Suprapubic skin (tissue), 4 donors: ENCODE measurements around the gene PDHB. TPM values are rescaled to one million over a fixed set of nuclear protein-coding genes. Genes with fewer than 3 reads are reported as not detected.
A peak's percentile ranks its signal among the peaks of the same experiment; 100 is the strongest.

ENCODE experiments used
- DNase-seq, 2 donors: peaks; one replicate each; pipeline ENCODE4 v3.0.0-alpha.2; 2019; ENCODE audit warnings: low spot score in 2 of 2
- H3K27ac ChIP-seq: fragments of 200-600 bp; sonication (generic); one replicate; pipeline ENCODE4 v1.5.1; 2019
- H3K27me3 ChIP-seq: fragments of 200-600 bp; sonication (generic); one replicate; pipeline ENCODE4 v1.5.1; 2019
- H3K36me3 ChIP-seq: fragments of 200-600 bp; sonication (generic); one replicate; pipeline ENCODE4 v1.5.1; 2019
- H3K4me1 ChIP-seq: fragments of 200-600 bp; sonication (generic); one replicate; pipeline ENCODE4 v1.5.1; 2019
- H3K4me3 ChIP-seq: fragments of 200-600 bp; sonication (generic); one replicate; pipeline ENCODE4 v1.5.1; 2019; ENCODE audit warnings: mild to moderate bottlenecking
- H3K9me3 ChIP-seq: fragments of 200-600 bp; sonication (generic); one replicate; pipeline ENCODE4 v1.5.1; 2019
- EP300 ChIP-seq: sonication (generic); formaldehyde crosslinking; IDR thresholded peaks from one replicate; pipeline ENCODE4 v1.6.1; 2017; ENCODE audit warnings: antibody characterized with exemption
- POLR2A ChIP-seq, 2 donors: fragments of 450-650 bp; IDR thresholded peaks; one replicate each; pipeline ENCODE4 v1.6.1; 2017; ENCODE audit warnings: antibody characterized with exemption in 2 of 2, mild to moderate bottlenecking in 2 of 2, moderate library complexity in 2 of 2
- POLR2AphosphoS5 ChIP-seq, 3 donors: sonication (generic); formaldehyde crosslinking; IDR thresholded peaks; one replicate each; pipeline ENCODE4 v1.6.1; 2017; ENCODE audit warnings: antibody characterized with exemption in 3 of 3
- WGBS: methylation state at CpG from one replicate; pipeline ENCODE4 v1.1.5; 2018; 5-methylcytosine and 5-hydroxymethylcytosine counted together
- total RNA-seq, 4 donors: library from RNA; depleted of rRNA; stranded (reverse); fragments of >200 nt; gene quantifications; one replicate each; pipeline ENCODE4 v1.1.0, GENCODE V29; 2016
- TF ChIP-seq, protein P1 (sequence below), 2 donors: fragments of 200-600 bp in 1 of 2; fragments of 450-650 bp in 1 of 2; sonication (generic) in 1 of 2; IDR thresholded peaks; one replicate each; pipeline ENCODE4 v1.5.1; 2016 to 2019; ENCODE audit warnings: antibody characterized with exemption in 2 of 2, mild to moderate bottlenecking in 1 of 2, moderate library complexity in 1 of 2

PDHB gene
- total RNA-seq, 4 donors from 2014 or later: 49.9 to 89.8 (median 78.0) TPM

DNA sequence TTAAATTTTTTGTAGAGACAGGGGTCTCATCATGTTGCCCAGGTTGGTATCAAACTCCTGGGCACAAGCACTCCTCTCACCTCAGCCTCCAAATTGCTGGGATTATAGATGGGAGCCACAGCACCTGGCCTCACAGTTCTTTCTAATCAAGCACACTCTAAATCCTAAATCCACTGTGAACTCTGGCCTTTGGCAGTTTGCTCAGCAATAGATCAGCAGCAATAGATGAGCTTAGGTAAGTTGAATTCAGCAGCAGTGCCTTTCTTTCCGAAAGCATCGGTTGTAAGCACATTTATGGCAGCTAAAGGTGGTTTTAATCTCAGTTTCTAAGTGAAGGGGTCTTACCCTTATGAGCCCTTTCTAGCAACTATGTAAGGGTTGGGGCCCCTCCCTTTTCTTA lies 16.6 kb downstream of the PDHB start:
- Histone ChIP-seq H3K4me3 (no peak overlapping the region), H3K27me3 (no peaks in the 10 kb centered on the region), H3K4me1 (peaks cover 18% of the 10 kb centered on the region), H3K36me3 (peaks cover 29% of the 10 kb centered on the region), H3K9me3 (no peaks in the 10 kb centered on the region), H3K27ac (no peak overlapping the region)
- TF ChIP-seq POLR2AphosphoS5 (IDR thresholded peaks at IDR 0.05) (no peak), POLR2A (IDR thresholded peaks at IDR 0.05) (no peak), EP300 (no peak)
- TF ChIP-seq, protein P1, sequence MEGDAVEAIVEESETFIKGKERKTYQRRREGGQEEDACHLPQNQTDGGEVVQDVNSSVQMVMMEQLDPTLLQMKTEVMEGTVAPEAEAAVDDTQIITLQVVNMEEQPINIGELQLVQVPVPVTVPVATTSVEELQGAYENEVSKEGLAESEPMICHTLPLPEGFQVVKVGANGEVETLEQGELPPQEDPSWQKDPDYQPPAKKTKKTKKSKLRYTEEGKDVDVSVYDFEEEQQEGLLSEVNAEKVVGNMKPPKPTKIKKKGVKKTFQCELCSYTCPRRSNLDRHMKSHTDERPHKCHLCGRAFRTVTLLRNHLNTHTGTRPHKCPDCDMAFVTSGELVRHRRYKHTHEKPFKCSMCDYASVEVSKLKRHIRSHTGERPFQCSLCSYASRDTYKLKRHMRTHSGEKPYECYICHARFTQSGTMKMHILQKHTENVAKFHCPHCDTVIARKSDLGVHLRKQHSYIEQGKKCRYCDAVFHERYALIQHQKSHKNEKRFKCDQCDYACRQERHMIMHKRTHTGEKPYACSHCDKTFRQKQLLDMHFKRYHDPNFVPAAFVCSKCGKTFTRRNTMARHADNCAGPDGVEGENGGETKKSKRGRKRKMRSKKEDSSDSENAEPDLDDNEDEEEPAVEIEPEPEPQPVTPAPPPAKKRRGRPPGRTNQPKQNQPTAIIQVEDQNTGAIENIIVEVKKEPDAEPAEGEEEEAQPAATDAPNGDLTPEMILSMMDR (IDR thresholded peaks at IDR 0.05): no peak
- no peak for DNase-seq
- WGBS: 92% methylated on average over 2 of the region's 2 CpGs

DNA sequence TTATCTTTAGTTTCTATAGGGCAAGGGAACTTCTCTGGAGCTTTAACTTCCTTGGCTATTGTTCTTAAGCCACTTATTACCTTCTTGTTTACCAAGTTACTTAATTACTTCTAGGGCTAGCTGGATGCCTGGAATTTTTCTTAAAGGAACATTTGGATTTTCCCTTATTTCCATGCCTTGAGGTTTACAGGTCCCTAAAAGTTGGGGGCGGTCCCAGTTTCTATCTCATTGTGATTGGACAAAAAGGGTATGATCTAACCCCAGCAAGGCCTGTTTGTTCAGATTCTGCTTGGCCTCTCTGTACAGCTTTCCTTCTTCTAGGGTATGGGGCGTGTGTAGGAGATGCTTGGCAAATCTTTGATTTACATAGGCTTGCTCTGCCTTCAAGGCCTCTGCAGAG lies 17.4 kb downstream of the PDHB start:
- no peak for DNase-seq
- H3K36me3 ChIP-seq: peaks cover 26% of the 10 kb centered on the region
- H3K27ac ChIP-seq: no peak overlapping the region
- TF ChIP-seq POLR2AphosphoS5 (IDR thresholded peaks at IDR 0.05) (no peak), EP300 (no peak), POLR2A (IDR thresholded peaks at IDR 0.05) (no peak)
- TF ChIP-seq, protein P1 (IDR thresholded peaks at IDR 0.05): no peak
- no peaks in the 10 kb centered on the region for H3K9me3 ChIP-seq
- WGBS: 75% methylated on average over 2 of the region's 2 CpGs
- H3K4me1 ChIP-seq: peaks cover 18% of the 10 kb centered on the region
- H3K27me3 ChIP-seq: no peaks in the 10 kb centered on the region
- no peak overlapping the region for H3K4me3 ChIP-seq

DNA sequence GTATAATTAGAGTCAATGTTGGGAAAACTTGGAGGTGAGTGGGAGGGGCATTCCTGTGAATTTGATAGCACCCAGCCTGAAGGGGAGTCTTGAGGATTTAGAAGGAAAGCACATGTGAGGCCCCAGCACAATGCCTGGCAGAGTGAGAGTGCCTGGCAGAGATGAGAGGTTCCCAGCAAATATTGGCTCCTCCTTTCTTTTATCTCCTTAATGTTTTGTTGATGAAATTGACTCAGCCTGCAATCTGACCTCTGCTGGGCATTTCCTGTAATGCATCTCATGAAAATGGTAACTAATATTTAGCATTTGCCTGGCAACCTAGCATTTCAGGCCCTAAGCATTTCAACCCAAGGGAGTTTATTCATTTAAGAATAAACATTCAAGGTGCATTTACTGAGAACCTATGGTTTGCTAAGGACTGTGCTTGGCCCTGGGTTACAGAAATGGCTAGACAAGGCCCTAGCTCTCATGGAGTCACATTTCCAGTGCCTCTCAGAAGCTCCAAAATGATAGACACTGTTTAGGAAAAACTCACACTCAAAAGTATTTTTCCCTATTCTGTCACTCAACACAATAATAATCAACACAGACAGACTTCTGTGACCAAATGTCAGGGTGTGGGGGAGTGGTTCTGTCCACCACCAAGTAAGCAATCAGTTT lies 19.0 kb downstream of the PDHB start:
- H3K4me1 ChIP-seq: peaks cover 10% of the 10 kb centered on the region
- peaks cover 36% of the 10 kb centered on the region for H3K36me3 ChIP-seq
- DNase-seq: no peak

DNA sequence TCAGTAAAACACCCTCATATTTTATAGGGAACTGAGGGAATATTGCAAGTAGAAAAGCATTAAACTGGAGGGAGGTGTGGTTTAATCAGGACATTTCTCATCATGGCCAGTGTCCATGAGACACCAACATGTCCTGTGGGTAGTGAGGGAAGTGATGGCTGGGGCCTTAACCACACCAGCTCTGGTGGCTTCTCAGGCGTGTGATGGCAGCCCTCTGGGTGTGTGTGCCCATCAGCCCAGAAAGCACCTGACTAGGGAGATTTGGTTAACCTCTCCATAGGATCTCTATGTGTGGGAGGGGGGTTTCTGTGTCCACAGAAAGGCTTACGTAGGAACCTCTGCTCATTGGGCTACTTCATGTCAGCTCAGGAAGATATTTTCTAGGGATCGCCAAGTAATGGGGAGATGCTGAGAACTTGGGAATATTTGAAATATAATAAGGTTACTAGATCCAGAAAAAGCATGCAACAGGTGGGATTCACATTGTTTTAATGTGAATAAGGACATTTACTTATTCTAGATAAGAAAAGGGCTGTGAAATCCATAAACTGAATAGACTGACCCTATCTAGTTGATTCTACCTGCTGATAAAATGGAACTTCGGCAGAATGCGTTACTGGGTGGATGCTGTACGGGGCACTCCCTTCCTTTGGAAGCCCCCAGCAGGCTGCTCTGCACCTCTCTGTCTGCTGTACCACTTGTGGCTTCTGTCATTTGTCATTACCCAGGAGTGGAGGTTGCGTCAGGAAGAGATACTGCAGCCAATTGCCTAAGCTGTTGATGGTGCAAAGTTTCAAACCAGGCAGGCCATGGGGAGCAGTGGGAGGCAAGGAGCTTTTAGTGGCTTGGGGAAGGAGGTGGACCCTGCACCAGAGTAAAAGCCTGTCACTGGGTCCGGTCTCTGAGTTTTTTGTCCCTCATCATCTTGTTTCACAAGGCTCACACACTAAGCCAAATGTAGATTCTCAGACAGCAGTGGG lies 21.5 kb downstream of the PDHB start:
- Histone ChIP-seq H3K4me3 (no peak overlapping the region), H3K4me1 (peaks cover 7% of the 10 kb centered on the region), H3K36me3 (peaks cover 42% of the 10 kb centered on the region), H3K9me3 (no peaks in the 10 kb centered on the region), H3K27ac (no peak overlapping the region), H3K27me3 (no peaks in the 10 kb centered on the region)
- 92% methylated on average over 8 of the region's 8 CpGs for WGBS
- no peak for DNase-seq
- TF ChIP-seq POLR2A (IDR thresholded peaks at IDR 0.05) (no peak), POLR2AphosphoS5 (IDR thresholded peaks at IDR 0.05) (no peak), EP300 (no peak)
- TF ChIP-seq, protein P1 (IDR thresholded peaks at IDR 0.05): no peak

More for the DNA sequence above, 19.0 kb downstream of the PDHB start:
- no peak overlapping the region for H3K4me3 ChIP-seq
- H3K9me3 ChIP-seq: no peaks in the 10 kb centered on the region
- no peaks in the 10 kb centered on the region for H3K27me3 ChIP-seq
- H3K27ac ChIP-seq: no peak overlapping the region
- TF ChIP-seq, protein P1 (IDR thresholded peaks at IDR 0.05): peak; percentile 74 to 89
- no peak for TF ChIP-seq POLR2A (IDR thresholded peaks at IDR 0.05)

DNA sequence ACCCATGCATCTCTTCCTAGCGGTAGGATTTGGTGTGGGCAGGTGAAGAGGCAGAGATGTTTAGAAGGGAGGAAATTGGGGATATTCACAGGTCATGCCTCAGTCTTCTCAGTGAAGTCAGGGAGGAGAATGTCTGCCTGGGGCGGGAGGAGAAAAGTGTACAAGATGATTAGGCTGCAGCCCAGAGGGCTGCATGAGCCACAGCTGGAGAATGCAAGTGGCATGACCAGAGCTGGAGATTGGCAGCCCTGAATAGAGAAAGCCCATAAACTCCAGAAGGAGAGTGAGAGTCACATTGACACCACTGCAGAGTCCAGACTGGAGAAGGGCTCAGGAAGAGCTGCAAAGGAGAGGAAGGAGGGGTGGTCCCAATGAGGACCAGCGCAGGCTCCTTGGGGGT lies 22.6 kb downstream of the PDHB start:
- 92% methylated on average over 3 of the region's 3 CpGs for WGBS

More for the DNA sequence above, 22.6 kb downstream of the PDHB start:
- TF ChIP-seq EP300: no peak
- Histone ChIP-seq H3K27ac (no peak overlapping the region), H3K4me3 (no peak overlapping the region), H3K9me3 (no peaks in the 10 kb centered on the region), H3K27me3 (no peaks in the 10 kb centered on the region), H3K4me1 (peaks cover 7% of the 10 kb centered on the region), H3K36me3 (peaks cover 48% of the 10 kb centered on the region)
- DNase-seq: no peak
